Left ventricle myocardium inferior (tissue), 1 donor: ENCODE data around the gene ANKRD61. TPM values are rescaled to one million over a fixed set of nuclear protein-coding genes. Genes with fewer than 3 reads are reported as not detected.
"Not testable (repeated sequence)": the region's sequence is repeated elsewhere in the genome, so short reads cannot be mapped to it uniquely, and the experiment has no call there.

ENCODE experiments used
- DNase-seq: peaks from one replicate; pipeline ENCODE4 v3.0.0-alpha.2; 2020
- H3K27ac ChIP-seq: fragments of 200-600 bp; replicated peaks from 2 replicates; pipeline ENCODE4 v1.8.0; 2021
- H3K27me3 ChIP-seq: fragments of 200-600 bp; 2 replicates; pipeline ENCODE4 v1.8.0; 2021; ENCODE audit warnings: low read depth
- H3K36me3 ChIP-seq: fragments of 200-600 bp; 2 replicates; pipeline ENCODE4 v1.8.0; 2021
- H3K4me1 ChIP-seq: fragments of 200-600 bp; 2 replicates; pipeline ENCODE4 v1.8.0; 2021
- H3K4me3 ChIP-seq: fragments of 200-600 bp; 2 replicates; pipeline ENCODE4 v1.8.0; 2021; ENCODE audit warnings: mild to moderate bottlenecking, moderate library complexity
- H3K9me3 ChIP-seq: fragments of 200-600 bp; replicated peaks from 2 replicates; pipeline ENCODE4 v1.8.0; 2021
- intact Hi-C: fragments of 100-400 bp; cut with micrococcal nuclease; formaldehyde crosslinking; loops from one replicate; pipeline ENCODE4 v1.11.0; 2022
- total RNA-seq: library from RNA; stranded (reverse); fragmentation: NEBNext Ultra II Directional; extraction: Animal tissue kit (Norgen Biotek cat#: 25700); gene quantifications from one replicate; pipeline ENCODE4 v1.2.1, GENCODE V29; 2021
- TF ChIP-seq, protein P1 (sequence below): fragments of 200-600 bp; IDR thresholded peaks from 2 replicates; pipeline ENCODE4 v1.8.0; 2021; ENCODE audit warnings: antibody characterized with exemption, mild to moderate bottlenecking, borderline replicate concordance
- donor health status: DM: no; HTN: yes; CAD: no; lungs with severe emphysema.

The ANKRD61 gene
- total RNA-seq, 1 donor from 2014 or later = not detected

DNA sequence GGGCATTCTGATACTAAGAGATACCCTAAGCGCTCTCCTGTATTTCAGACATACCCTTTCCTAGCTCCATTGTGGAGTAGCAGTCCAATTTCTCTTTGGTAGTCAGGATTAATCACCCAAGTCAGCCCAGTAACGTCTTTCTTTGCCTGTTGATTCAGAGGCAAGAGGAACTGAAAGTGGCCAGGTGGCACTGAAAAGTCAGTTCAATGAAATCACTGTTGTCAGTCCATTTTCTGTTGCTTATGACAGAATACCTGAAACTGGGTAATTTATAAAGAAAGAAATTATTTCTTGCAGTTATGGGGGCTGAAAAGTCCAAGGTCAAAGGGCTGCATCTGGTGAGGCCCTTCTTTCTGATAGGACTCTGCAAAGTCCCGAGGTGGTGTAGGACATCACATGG is 40.2 kb downstream of the ANKRD61 start:
- Histone ChIP-seq H3K4me1 (no peaks in the 10 kb centered on the region), H3K4me3 (no peak overlapping the region), H3K27ac (no peak overlapping the region), H3K9me3 (no peaks in the 10 kb centered on the region), H3K36me3 (no peaks in the 10 kb centered on the region), H3K27me3 (no peaks in the 10 kb centered on the region)
- intact Hi-C loops = no loop called here
- no peak for DNase-seq
- TF ChIP-seq, protein P1, sequence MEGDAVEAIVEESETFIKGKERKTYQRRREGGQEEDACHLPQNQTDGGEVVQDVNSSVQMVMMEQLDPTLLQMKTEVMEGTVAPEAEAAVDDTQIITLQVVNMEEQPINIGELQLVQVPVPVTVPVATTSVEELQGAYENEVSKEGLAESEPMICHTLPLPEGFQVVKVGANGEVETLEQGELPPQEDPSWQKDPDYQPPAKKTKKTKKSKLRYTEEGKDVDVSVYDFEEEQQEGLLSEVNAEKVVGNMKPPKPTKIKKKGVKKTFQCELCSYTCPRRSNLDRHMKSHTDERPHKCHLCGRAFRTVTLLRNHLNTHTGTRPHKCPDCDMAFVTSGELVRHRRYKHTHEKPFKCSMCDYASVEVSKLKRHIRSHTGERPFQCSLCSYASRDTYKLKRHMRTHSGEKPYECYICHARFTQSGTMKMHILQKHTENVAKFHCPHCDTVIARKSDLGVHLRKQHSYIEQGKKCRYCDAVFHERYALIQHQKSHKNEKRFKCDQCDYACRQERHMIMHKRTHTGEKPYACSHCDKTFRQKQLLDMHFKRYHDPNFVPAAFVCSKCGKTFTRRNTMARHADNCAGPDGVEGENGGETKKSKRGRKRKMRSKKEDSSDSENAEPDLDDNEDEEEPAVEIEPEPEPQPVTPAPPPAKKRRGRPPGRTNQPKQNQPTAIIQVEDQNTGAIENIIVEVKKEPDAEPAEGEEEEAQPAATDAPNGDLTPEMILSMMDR = no peak

DNA sequence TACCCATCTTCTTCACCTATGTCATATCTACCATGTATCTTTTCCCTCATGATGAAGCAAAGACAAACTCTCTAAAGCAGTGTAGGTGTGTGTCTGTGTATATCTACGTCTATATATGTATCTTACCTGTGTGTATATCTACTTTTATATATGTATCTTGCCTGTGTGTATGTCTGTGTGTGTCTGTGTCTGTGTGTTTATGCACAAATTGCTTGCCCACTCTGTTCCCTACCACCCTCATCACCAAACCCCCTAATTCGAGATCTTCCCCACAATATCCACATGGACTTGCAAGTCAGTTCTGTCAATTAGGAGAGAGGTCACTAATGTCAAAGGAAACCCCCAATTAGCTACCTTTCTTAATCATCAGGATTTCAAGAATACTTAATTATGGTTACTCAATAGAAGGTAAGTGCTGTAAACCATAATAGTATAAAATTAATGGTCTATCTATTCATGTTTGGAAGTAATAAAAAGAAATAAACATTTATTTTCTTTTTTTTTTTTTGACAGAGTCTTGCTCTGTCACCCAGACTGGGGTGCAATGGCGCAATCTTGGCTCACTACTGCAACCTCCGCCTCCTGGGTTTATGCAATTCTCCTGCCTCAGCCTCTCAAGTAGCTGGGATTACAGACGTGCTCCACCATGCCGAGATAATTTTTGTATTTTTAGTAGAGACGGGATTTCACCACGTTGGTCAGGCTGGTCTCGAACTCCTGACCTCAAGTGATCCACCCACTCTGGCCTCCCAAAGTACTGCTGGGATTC is 43.6 kb downstream of the ANKRD61 start:
- Histone ChIP-seq H3K9me3 (no peaks in the 10 kb centered on the region), H3K4me1 (no peaks in the 10 kb centered on the region), H3K36me3 (no peaks in the 10 kb centered on the region), H3K27me3 (no peaks in the 10 kb centered on the region), H3K27ac (no peak overlapping the region), H3K4me3 (no peak overlapping the region)
- intact Hi-C loops = no loop called here
- DNase-seq = no peak
- TF ChIP-seq, protein P1 = no peak

DNA sequence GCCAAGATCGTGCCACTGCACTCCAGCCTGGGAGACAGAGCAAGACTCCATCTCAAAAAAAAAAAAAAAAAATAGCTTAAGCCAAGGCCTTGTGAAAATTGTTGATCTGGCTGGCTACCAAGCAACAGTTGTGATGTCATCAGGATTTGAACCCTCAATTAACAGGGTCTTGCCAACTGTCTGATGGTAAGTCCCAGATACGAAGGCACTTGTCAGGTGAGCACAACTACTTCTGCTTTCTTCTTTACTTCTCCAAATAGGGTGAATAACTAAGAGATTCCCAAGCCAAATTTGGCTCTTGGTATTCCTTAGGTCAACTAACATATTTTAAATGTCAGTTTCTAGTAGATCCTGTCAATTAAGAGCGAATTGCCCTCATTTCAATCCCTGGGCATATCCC is 47.4 kb downstream of the ANKRD61 start:
- no peaks in the 10 kb centered on the region for H3K36me3 ChIP-seq
- peaks cover 17% of the 10 kb centered on the region for H3K4me1 ChIP-seq
- DNase-seq = no peak
- intact Hi-C loops = no loop called here
- no peak overlapping the region for H3K27ac ChIP-seq
- TF ChIP-seq, protein P1 = no peak
- H3K9me3 ChIP-seq = no peaks in the 10 kb centered on the region
- H3K4me3 ChIP-seq = no peak overlapping the region
- no peaks in the 10 kb centered on the region for H3K27me3 ChIP-seq

DNA sequence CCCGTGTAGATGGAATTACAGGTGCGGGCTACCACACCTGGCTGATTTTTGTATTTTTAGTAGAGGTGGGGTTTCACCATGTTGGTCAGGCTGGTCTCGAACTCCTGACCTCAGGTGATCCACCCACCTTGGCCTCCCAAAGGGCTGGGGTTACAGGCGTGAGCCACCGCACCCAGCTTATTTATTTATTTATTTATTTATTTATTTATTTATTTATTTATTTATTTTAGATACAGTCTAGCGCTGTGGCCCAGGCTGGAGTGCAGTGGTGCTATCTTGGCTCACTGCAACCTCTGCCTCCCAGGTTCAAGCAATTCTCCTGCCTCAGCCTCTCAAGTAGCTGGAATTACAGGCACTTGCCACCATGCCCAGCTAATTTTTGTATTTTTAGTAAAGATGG is 51.9 kb downstream of the ANKRD61 start:
- intact Hi-C loops, DNase-seq: not testable (repeated sequence)

More for the DNA sequence above, 51.9 kb downstream of the ANKRD61 start:
- not testable (repeated sequence) for H3K4me3 ChIP-seq, H3K9me3 ChIP-seq, H3K27ac ChIP-seq, H3K27me3 ChIP-seq, H3K36me3 ChIP-seq
- peaks cover 17% of the 10 kb centered on the region for H3K4me1 ChIP-seq

Other genes with a start within 250 kb of the ANKRD61 start
- 26.1 TPM for gene RNF216, start 249.7 kb upstream of the ANKRD61 start, total RNA-seq
- not detected for gene OCM, start 150.6 kb upstream of the ANKRD61 start, total RNA-seq
- 40.5 TPM for gene CCZ1, start 132.6 kb upstream of the ANKRD61 start, total RNA-seq
- not detected for gene RSPH10B, start 60.7 kb upstream of the ANKRD61 start, total RNA-seq
- gene PMS2, start 22.3 kb upstream of the ANKRD61 start, total RNA-seq = 5.6 TPM
- gene AIMP2, start 22.1 kb upstream of the ANKRD61 start, total RNA-seq = 49.1 TPM
- 48.4 TPM for gene EIF2AK1, start 27.8 kb downstream of the ANKRD61 start, total RNA-seq
- gene USP42, start 73.6 kb downstream of the ANKRD61 start, total RNA-seq = 4.0 TPM
- 25.5 TPM for gene CYTH3, start 241.2 kb downstream of the ANKRD61 start, total RNA-seq